Measurements from ENCODE around the gene ATXN1.

GRCh38 chr6:16670617-16671051, 90.6 kb downstream of the ATXN1 start:
- no peak for TF ChIP-seq CTCF (IDR thresholded peaks at IDR 0.05; ENCODE audit: poor library complexity, severe bottlenecking)
- no peak for TF ChIP-seq REST (IDR thresholded peaks at IDR 0.05; ENCODE audit: borderline replicate concordance)

Data from neural cell (in vitro differentiated cells).